K562 (cell line): ENCODE measurements around the gene HOXB8.

Experiments
- BCL6 ChIP-seq: fragments of 250-450 bp; sonication (Bioruptor Pico); IDR thresholded peaks from 2 replicates; pipeline ENCODE4 v1.4.0; 2020
- CC2D1A ChIP-seq: fragments of 450-650 bp; IDR thresholded peaks from 2 replicates; pipeline ENCODE4 v1.6.1; 2017; ENCODE audit warnings: mild to moderate bottlenecking
- CTCF ChIP-seq, 3 experiments: IDR thresholded peaks in 2 of 3; conservative IDR thresholded peaks in 1 of 3; 2 replicates each; pipeline ENCODE4 v1.5.1; 2011 to 2012; ENCODE audit warnings: low read length in 3 of 3, mild to moderate bottlenecking in 3 of 3, control low read depth in 2 of 3, improper control_type of control experiment in 1 of 3, inconsistent platforms in 1 of 3, low read depth in 1 of 3, mixed read lengths in 1 of 3, moderate library complexity in 1 of 3; ENCODE audit not compliant: insufficient read depth in 2 of 3
- MTA3 ChIP-seq: fragments of 450-650 bp; formaldehyde crosslinking; IDR thresholded peaks from 2 replicates; pipeline ENCODE4 v1.6.1; 2017; ENCODE audit warnings: mild to moderate bottlenecking, borderline replicate concordance
- PREB ChIP-seq: sonication (generic); formaldehyde crosslinking; IDR thresholded peaks from 2 replicates; pipeline ENCODE4 v1.8.1; 2023; ENCODE audit warnings: mild to moderate bottlenecking, missing genetic modification reagents
- SIN3A ChIP-seq, 2 experiments: fragments of 150-350 bp in 1 of 2; IDR thresholded peaks; 2 replicates each; pipeline ENCODE4 v1.6.1; 2011 to 2016; ENCODE audit warnings: borderline replicate concordance in 2 of 2, low read depth in 2 of 2, low read length in 2 of 2, mild to moderate bottlenecking in 2 of 2, moderate library complexity in 2 of 2; ENCODE audit not compliant: control insufficient read depth in 1 of 2
- SRF ChIP-seq, 2 experiments: fragments of 250-450, 450-650 bp in 1 of 2; sonication (Bioruptor Pico) in 1 of 2; sonication (generic) in 1 of 2; formaldehyde crosslinking; IDR thresholded peaks; 2 replicates each; pipeline versions ENCODE4 v1.5.0 to v1.5.1; 2020 to 2022; ENCODE audit warnings: mild to moderate bottlenecking in 1 of 2, missing genetic modification reagents in 1 of 2
- WHSC1 ChIP-seq: IDR thresholded peaks from one replicate; pipeline ENCODE4 v1.6.1; 2012; ENCODE audit warnings: low read length, control low read depth, inconsistent platforms
- ZNF263 ChIP-seq: sonication (generic); formaldehyde crosslinking; IDR thresholded peaks from 2 replicates; pipeline ENCODE4 v1.8.0; 2022; ENCODE audit warnings: mild to moderate bottlenecking, missing genetic modification reagents, borderline replicate concordance
- ZNF76 ChIP-seq: fragments of 250-450 bp; sonication (Bioruptor Pico); IDR thresholded peaks from 2 replicates; pipeline ENCODE4 v1.4.0; 2020; ENCODE audit warnings: mild to moderate bottlenecking, moderate library complexity, borderline replicate concordance

GRCh38 chr17:48592057-48592514 lies 23.0 kb downstream of the HOXB8 start:
- no peak for TF ChIP-seq SRF (CRISPR knock-in tag; IDR thresholded peaks at IDR 0.05)
- TF ChIP-seq CTCF (IDR thresholded peaks at IDR 0.05 in 2 of 3, conservative IDR thresholded peaks at IDR 0.05 in 1 of 3; ENCODE audit: insufficient read depth in 2 of 3, low read depth in 1 of 3, low read length in 3 of 3): no peak
- TF ChIP-seq MTA3: no peak
- no peak for TF ChIP-seq SIN3A (IDR thresholded peaks at IDR 0.05; ENCODE audit: borderline replicate concordance in 2 of 2, control insufficient read depth in 1 of 2, low read depth in 2 of 2, low read length in 2 of 2)
- no peak for TF ChIP-seq PREB (CRISPR knock-in tag)
- no peak for TF ChIP-seq BCL6
- TF ChIP-seq CC2D1A: no peak
- no peak for TF ChIP-seq ZNF76 (CRISPR knock-in tag)
- TF ChIP-seq WHSC1: no peak
- TF ChIP-seq ZNF263 (CRISPR knock-in tag): no peak
